Right lobe of liver (tissue), 4 donors: ENCODE measurements around the gene CPNE4.

ENCODE experiments used
- CTCF ChIP-seq, 4 donors: fragments of 200-600 bp in 3 of 4; fragments of 450-650 bp in 1 of 4; IDR thresholded peaks; one replicate each; pipeline versions ENCODE4 v1.5.1 to v1.8.0; 2016 to 2022; ENCODE audit warnings: antibody characterized with exemption in 4 of 4, mild to moderate bottlenecking in 2 of 4
- POLR2A ChIP-seq: fragments of 450-650 bp; IDR thresholded peaks from one replicate; pipeline ENCODE4 v1.6.1; 2017; ENCODE audit warnings: antibody characterized with exemption, mild to moderate bottlenecking
- donor health status: DM: no; HTN: no; CAD: no.
- donor health status: DM: no; HTN: no; CAD: no.
- donor health status: DM: no; HTN: yes; CAD: no.

DNA sequence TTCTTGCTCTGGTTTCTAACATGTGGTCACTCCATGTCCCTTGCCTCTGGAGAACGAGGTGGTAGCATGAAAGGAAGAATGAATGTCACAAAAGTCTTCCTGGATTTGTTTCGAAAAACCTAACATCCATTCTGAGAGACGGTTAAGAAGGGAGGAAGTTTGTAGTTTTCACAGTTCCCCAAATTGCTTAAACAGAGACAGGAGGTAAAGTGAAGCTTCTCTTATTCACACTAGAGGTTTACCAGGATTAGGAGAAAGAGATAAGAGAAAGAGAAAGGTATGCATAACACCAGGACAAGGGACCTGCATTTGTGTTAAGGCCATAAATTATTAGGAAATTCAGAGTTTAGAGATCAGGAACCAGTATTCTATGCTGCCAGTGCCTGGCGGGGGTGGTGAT lies 228.1 kb downstream of the CPNE4 start:
- TF ChIP-seq CTCF (IDR thresholded peaks at IDR 0.05) (no peak), POLR2A (no peak)
